Hepatocyte (in vitro differentiated cells): ENCODE measurements around the gene MRPL39. TPM values are rescaled to one million over a fixed set of nuclear protein-coding genes. Genes with fewer than 3 reads are reported as not detected.

ENCODE experiments used
- DNase-seq: peaks from one replicate; pipeline ENCODE4 v3.0.0-alpha.2; 2016; ENCODE audit warnings: low spot score
- H2AFZ ChIP-seq: fragments of 200-600 bp; sonication (generic); 2 replicates; pipeline ENCODE4 v1.6.0; 2016; ENCODE audit warnings: antibody characterized with exemption, mild to moderate bottlenecking
- H3K27ac ChIP-seq: fragments of 200-600 bp; sonication (generic); 2 replicates; pipeline ENCODE4 v1.5.1; 2016; ENCODE audit warnings: mild to moderate bottlenecking
- H3K27me3 ChIP-seq: fragments of 200-600 bp; sonication (generic); 2 replicates; pipeline ENCODE4 v1.6.1; 2016
- H3K36me3 ChIP-seq: fragments of 200-600 bp; sonication (generic); replicated peaks from 2 replicates; pipeline ENCODE4 v1.5.1; 2016; ENCODE audit warnings: low read depth; ENCODE audit not compliant: insufficient read depth
- H3K4me1 ChIP-seq: fragments of 200-600 bp; sonication (generic); 2 replicates; pipeline ENCODE4 v1.5.1; 2016; ENCODE audit warnings: mild to moderate bottlenecking, moderate library complexity; ENCODE audit not compliant: insufficient read depth
- H3K4me2 ChIP-seq: fragments of 200-600 bp; sonication (generic); 2 replicates; pipeline ENCODE4 v1.6.0; 2016
- H3K4me3 ChIP-seq: fragments of 200-600 bp; sonication (generic); 2 replicates; pipeline ENCODE4 v1.5.1; 2016; ENCODE audit warnings: mild to moderate bottlenecking
- H3K79me2 ChIP-seq: fragments of 200-600 bp; sonication (generic); 2 replicates; pipeline ENCODE4 v1.6.0; 2017; ENCODE audit warnings: mild to moderate bottlenecking
- H3K9me2 ChIP-seq: fragments of 200-600 bp; sonication (generic); replicated peaks from 2 replicates; pipeline ENCODE4 v1.6.0; 2017; ENCODE audit warnings: mild to moderate bottlenecking; ENCODE audit not compliant: insufficient read depth
- H3K9me3 ChIP-seq: fragments of 200-600 bp; sonication (generic); 2 replicates; pipeline ENCODE4 v1.5.1; 2016; ENCODE audit warnings: low read depth, mild to moderate bottlenecking
- H4K20me1 ChIP-seq: fragments of 200-600 bp; sonication (generic); 2 replicates; pipeline ENCODE4 v1.6.0; 2016; ENCODE audit warnings: mild to moderate bottlenecking; ENCODE audit not compliant: insufficient read depth, poor library complexity, severe bottlenecking
- EZH2 ChIP-seq: fragments of 200-600 bp; sonication (generic); IDR thresholded peaks from 2 replicates; pipeline ENCODE4 v1.6.1; 2016; ENCODE audit warnings: antibody characterized with exemption, mild to moderate bottlenecking, borderline replicate concordance
- EZH2phosphoT487 ChIP-seq: fragments of 200-600 bp; sonication (generic); IDR thresholded peaks from one replicate; pipeline ENCODE4 v1.6.1; 2018; ENCODE audit warnings: antibody characterized with exemption, mild to moderate bottlenecking, low read depth, moderate library complexity; ENCODE audit not compliant: unreplicated experiment, severe bottlenecking
- WGBS: methylation state at CpG from one replicate; pipeline ENCODE4 v1.1.6; 2016; ENCODE audit warnings: low lambda C conversion rate; ENCODE audit errors: missing lambda C conversion rate; 5-methylcytosine and 5-hydroxymethylcytosine counted together
- polyA plus RNA-seq: library from polyadenylated mRNA; unstranded; fragments of >200 nt; fragmentation: Nextera tagmentation; extraction: Ambion mirVana; gene quantifications from 2 replicates; pipeline ENCODE4 v1.2.1, GENCODE V29; 2016
- total RNA-seq: library from RNA; depleted of rRNA; stranded (reverse); fragments of >200 nt; gene quantifications from 2 replicates; pipeline ENCODE4 v1.2.3, GENCODE V29; 2014
- TF ChIP-seq, protein P1 (sequence below): fragments of 200-600 bp; sonication (generic); IDR thresholded peaks from 2 replicates; pipeline ENCODE4 v1.5.1; 2016; ENCODE audit warnings: antibody characterized with exemption, mild to moderate bottlenecking; ENCODE audit not compliant: poor library complexity

The MRPL39 gene
- total and polyA plus RNA-seq, 2 experiments from 2014 or later: 27.4 to 43.0 TPM

- Histone ChIP-seq H4K20me1 (no peaks in the 10 kb centered on the region), H3K4me1 (no peaks in the 10 kb centered on the region), H3K36me3 (no peaks in the 10 kb centered on the region), H2AFZ (no peak overlapping the region), H3K27me3 (no peaks in the 10 kb centered on the region), H3K79me2 (no peaks in the 10 kb centered on the region), H3K4me3 (no peak overlapping the region), H3K9me2 (no peaks in the 10 kb centered on the region), H3K27ac (no peak overlapping the region), H3K9me3 (no peaks in the 10 kb centered on the region), H3K4me2 (no peak overlapping the region)
- TF ChIP-seq EZH2 (no peak), EZH2phosphoT487 (no peak)
- TF ChIP-seq, protein P1, sequence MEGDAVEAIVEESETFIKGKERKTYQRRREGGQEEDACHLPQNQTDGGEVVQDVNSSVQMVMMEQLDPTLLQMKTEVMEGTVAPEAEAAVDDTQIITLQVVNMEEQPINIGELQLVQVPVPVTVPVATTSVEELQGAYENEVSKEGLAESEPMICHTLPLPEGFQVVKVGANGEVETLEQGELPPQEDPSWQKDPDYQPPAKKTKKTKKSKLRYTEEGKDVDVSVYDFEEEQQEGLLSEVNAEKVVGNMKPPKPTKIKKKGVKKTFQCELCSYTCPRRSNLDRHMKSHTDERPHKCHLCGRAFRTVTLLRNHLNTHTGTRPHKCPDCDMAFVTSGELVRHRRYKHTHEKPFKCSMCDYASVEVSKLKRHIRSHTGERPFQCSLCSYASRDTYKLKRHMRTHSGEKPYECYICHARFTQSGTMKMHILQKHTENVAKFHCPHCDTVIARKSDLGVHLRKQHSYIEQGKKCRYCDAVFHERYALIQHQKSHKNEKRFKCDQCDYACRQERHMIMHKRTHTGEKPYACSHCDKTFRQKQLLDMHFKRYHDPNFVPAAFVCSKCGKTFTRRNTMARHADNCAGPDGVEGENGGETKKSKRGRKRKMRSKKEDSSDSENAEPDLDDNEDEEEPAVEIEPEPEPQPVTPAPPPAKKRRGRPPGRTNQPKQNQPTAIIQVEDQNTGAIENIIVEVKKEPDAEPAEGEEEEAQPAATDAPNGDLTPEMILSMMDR: no peak
- WGBS: 94% methylated on average over 3 of the region's 3 CpGs
- no peak for DNase-seq
Observed at GRCh38 chr21:25566645-25567044, 40.6 kb downstream of the MRPL39 start.

GRCh38 chr21:25565272-25566211 lies 41.7 kb downstream of the MRPL39 start:
- H3K79me2 ChIP-seq: no peaks in the 10 kb centered on the region
- no peaks in the 10 kb centered on the region for H3K36me3 ChIP-seq
- H3K27me3 ChIP-seq: no peaks in the 10 kb centered on the region
- no peak overlapping the region for H3K27ac ChIP-seq
- no peaks in the 10 kb centered on the region for H3K4me1 ChIP-seq
- no peaks in the 10 kb centered on the region for H3K9me3 ChIP-seq
- H4K20me1 ChIP-seq: no peaks in the 10 kb centered on the region
- 96% methylated on average over 3 of the region's 3 CpGs for WGBS
- TF ChIP-seq EZH2phosphoT487: no peak
- TF ChIP-seq EZH2: no peak
- TF ChIP-seq, protein P1: no peak
- H3K4me2 ChIP-seq: no peak overlapping the region
- H2AFZ ChIP-seq: no peak overlapping the region
- no peak overlapping the region for H3K4me3 ChIP-seq
- H3K9me2 ChIP-seq: no peaks in the 10 kb centered on the region
- DNase-seq: no peak

DNA sequence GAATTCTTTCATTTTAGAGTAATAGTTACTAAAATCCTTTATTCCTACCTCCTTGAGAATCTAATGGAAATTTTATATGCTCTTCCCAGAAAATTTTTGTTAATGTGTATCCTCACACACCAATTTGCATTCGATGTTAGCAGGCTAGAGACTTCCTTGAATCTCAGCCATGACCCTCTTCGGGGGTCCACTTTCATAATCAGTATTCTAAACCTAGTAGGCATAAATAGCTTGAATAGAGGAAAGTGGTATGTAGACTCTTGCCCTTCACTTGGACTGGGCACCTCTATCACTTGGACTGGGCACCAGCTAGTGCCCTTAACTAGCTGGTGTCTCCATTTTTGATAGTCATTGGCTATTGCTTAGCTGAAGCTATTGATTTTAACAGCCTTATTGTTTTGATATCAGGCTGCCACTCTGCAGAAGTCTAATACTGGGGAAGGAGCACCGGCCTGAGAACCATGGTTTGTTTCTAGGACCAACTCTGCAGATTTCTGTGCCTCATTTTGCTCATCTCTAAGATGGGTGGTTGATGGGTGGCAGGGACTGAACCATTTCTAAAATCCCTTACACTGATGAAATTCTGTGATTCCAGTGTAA lies 42.8 kb downstream of the MRPL39 start:
- Histone ChIP-seq H4K20me1 (no peaks in the 10 kb centered on the region), H2AFZ (no peak overlapping the region), H3K9me2 (no peaks in the 10 kb centered on the region), H3K4me2 (no peak overlapping the region), H3K27ac (no peak overlapping the region), H3K36me3 (no peaks in the 10 kb centered on the region), H3K4me3 (no peak overlapping the region), H3K9me3 (no peaks in the 10 kb centered on the region), H3K27me3 (no peaks in the 10 kb centered on the region), H3K79me2 (no peaks in the 10 kb centered on the region), H3K4me1 (no peaks in the 10 kb centered on the region)
- DNase-seq: no peak
- WGBS: 98% methylated on average over 3 of the region's 3 CpGs
- TF ChIP-seq, protein P1: no peak
- TF ChIP-seq EZH2: no peak
- no peak for TF ChIP-seq EZH2phosphoT487
